Activated CD4-positive, alpha-beta T cell treated with anti-CD3 and anti-CD28 coated beads, Interleukin-2, amount 10 ng/mL, durations not matched to agents 24 days and 14 days (primary cell): ENCODE data around the gene CTSC. TPM values are rescaled to one million over a fixed set of nuclear protein-coding genes. Genes with fewer than 3 reads are reported as not detected.

Experiments used
- DNase-seq: peaks from one replicate; pipeline ENCODE4 v3.0.0; 2022
- H3K27ac Mint-ChIP-seq: one replicate; pipeline ENCODE4 v1.8.0; 2022; ENCODE audit warnings: mild to moderate bottlenecking, mixed read lengths
- H3K27me3 Mint-ChIP-seq: one replicate; pipeline ENCODE4 v1.8.0; 2022; ENCODE audit warnings: mixed read lengths
- H3K36me3 Mint-ChIP-seq: one replicate; pipeline ENCODE4 v1.8.0; 2022; ENCODE audit warnings: low read depth, mild to moderate bottlenecking, mixed read lengths
- H3K4me1 Mint-ChIP-seq: one replicate; pipeline ENCODE4 v1.8.0; 2021; ENCODE audit warnings: mixed read lengths
- H3K4me3 Mint-ChIP-seq: one replicate; pipeline ENCODE4 v1.8.0; 2022; ENCODE audit warnings: mild to moderate bottlenecking, moderate library complexity, mixed read lengths
- H3K9me3 Mint-ChIP-seq: one replicate; pipeline ENCODE4 v1.8.0; 2021; ENCODE audit warnings: mixed read lengths
- intact Hi-C: fragments of 100-400 bp; cut with micrococcal nuclease; formaldehyde crosslinking; loops from one replicate; pipeline ENCODE4 v1.15.1; 2023
- total RNA-seq: library from RNA; stranded (reverse); gene quantifications from 2 replicates; pipeline ENCODE4 v1.2.3, GENCODE V29; 2022

The CTSC gene
- total RNA-seq, 1 donor from 2014 or later = 71.8 TPM

DNA sequence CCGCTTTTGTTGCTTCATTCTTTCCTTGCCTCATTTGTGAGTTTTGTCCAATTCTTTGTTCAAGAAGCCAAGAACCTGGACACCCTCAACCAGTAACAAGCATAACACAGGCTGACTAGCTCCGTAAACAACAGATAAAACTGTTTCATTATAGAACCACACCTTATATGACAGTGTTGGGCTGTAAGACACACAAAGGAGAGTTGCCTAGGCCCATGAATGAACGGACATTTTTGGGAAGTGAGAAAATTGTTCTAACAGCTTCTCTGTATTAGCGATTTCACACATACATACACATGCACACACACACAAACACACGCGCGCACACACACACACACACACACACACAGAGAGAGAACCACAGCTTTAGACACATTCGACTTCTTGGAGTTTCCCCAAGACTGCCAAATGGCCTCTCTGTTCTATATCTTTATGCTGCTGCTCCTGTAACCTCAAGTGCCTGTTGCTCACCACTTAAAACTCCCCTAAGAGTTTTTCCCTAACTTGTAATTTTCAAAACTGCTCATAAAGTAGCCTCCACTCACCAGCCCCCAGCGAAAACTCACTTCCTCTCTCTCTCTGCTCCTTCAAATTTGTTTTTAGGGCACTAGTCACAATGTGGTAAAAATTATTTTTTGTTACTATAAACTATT is 35.9 kb downstream of the CTSC start:
- Mint-ChIP-seq H3K27me3 (no peaks in the 10 kb centered on the region), H3K9me3 (peaks cover 17% of the 10 kb centered on the region), H3K36me3 (peaks cover 86% of the 10 kb centered on the region), H3K27ac (peak overlapping the region; percentile 94), H3K4me1 (peaks cover 35% of the 10 kb centered on the region), H3K4me3 (peak overlapping the region; percentile 44)
- intact Hi-C loops = loop anchor here (1.0 to 5.0 kb wide), 3 partner anchors 36 to 236 kb away; partner anchors contain the start of gene CTSC
- peak; percentile 57 for DNase-seq

GRCh38 chr11:88300888-88301487 is 36.5 kb downstream of the CTSC start:
- Mint-ChIP-seq H3K9me3 (peaks cover 10% of the 10 kb centered on the region), H3K27me3 (no peaks in the 10 kb centered on the region), H3K4me1 (peaks cover 35% of the 10 kb centered on the region), H3K4me3 (peak overlapping the region; percentile 54), H3K27ac (peak overlapping the region; percentile 94), H3K36me3 (peaks cover 84% of the 10 kb centered on the region)
- no peak for DNase-seq
- intact Hi-C loops = loop anchor here (1.0 to 5.0 kb wide), 2 partner anchors 36 to 236 kb away; partner anchors contain the start of gene CTSC

DNA sequence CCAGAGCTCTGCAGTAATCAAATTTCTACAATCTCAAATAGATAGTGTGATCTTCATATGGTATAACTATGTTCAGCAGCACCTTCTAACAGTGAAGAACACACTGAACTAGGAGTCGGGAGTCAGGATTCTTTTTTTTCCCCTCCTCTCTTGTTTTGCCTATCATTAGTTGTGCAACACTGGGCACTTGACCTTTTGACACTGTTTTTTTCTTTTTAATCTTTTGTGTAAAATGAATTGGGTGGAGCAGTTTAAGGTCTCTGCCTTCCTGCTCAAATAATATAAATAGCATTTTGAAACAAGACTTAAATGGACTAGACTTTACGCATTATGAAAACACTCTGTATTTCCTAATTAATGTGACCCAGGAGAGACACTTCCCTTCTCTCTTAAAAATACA is 39.7 kb downstream of the CTSC start:
- intact Hi-C loops = no loop called here
- H3K27me3 Mint-ChIP-seq = no peaks in the 10 kb centered on the region
- H3K4me1 Mint-ChIP-seq = peaks cover 27% of the 10 kb centered on the region
- no peak overlapping the region for H3K27ac Mint-ChIP-seq
- peaks cover 82% of the 10 kb centered on the region for H3K36me3 Mint-ChIP-seq
- H3K4me3 Mint-ChIP-seq = no peak overlapping the region
- DNase-seq = no peak
- peaks cover 7% of the 10 kb centered on the region for H3K9me3 Mint-ChIP-seq

DNA sequence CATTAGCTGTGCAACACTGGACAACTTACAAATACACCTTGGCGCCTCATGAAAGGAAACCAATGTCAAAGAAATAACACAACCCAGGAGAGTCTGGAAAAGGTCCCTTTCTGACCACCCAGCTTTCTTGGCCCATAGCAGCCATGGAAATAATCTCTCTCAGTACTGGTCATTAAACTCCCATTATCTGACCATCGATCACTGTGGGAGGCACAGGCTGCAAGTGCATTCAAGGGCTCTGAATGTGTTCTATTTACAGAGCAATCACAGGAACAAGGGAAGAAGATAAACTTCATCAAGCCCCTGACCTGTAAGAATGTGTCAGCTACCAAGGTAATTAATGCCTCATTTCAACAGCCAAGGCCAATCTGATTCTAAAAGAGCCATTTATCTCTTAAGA is 40.1 kb downstream of the CTSC start:
- Mint-ChIP-seq H3K36me3 (peaks cover 83% of the 10 kb centered on the region), H3K4me1 (peaks cover 23% of the 10 kb centered on the region), H3K27me3 (no peaks in the 10 kb centered on the region), H3K9me3 (peaks cover 7% of the 10 kb centered on the region), H3K4me3 (no peak overlapping the region), H3K27ac (no peak overlapping the region)
- DNase-seq = no peak
- intact Hi-C loops = no loop called here

DNA sequence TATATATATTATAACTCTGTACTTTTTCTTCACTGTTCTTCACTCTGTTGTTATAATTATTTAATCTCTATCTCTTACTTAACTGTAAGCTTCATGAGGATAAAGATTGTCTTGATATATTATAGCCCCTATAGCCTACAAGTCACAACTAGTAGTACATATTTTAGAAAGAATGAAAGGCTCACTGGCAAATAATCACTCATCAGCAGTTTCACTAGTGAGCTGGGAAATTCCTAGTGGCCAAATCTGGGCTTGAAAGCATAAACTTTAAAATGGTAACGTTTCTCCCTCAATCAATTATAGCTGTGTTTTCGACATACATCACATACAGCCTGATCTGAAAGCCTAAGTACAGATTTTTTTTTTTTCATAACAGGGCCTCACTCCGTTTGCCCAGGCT is 42.5 kb downstream of the CTSC start:
- no peaks in the 10 kb centered on the region for H3K9me3 Mint-ChIP-seq
- no peak overlapping the region for H3K4me3 Mint-ChIP-seq
- DNase-seq = no peak
- intact Hi-C loops = no loop called here
- H3K27me3 Mint-ChIP-seq = no peaks in the 10 kb centered on the region
- no peak overlapping the region for H3K27ac Mint-ChIP-seq
- H3K36me3 Mint-ChIP-seq = peaks cover 83% of the 10 kb centered on the region
- peaks cover 6% of the 10 kb centered on the region for H3K4me1 Mint-ChIP-seq

DNA sequence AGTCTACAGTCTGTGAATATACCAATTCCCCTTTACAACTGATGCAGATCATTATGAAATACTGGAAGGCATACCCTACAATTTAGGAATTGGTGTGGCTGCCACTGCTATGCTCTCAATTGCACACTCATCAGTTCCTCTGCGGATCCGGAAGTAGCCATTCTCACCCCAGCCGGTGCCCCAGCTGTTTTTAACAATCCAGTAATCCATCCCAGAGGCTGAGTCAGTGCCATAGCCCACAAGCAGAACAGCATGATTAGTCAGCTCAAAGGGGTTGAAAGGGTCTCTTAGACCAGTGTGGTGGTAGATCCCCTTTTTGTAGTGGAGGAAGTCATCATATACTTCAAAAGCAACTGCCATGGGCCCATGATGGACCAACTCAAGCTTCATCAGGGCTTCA is 43.6 kb downstream of the CTSC start:
- no peak for DNase-seq
- H3K36me3 Mint-ChIP-seq = peaks cover 80% of the 10 kb centered on the region
- peaks cover under 1% of the 10 kb centered on the region for H3K9me3 Mint-ChIP-seq
- no peak overlapping the region for H3K4me3 Mint-ChIP-seq
- intact Hi-C loops = no loop called here
- H3K27ac Mint-ChIP-seq = no peak overlapping the region
- peaks cover 6% of the 10 kb centered on the region for H3K4me1 Mint-ChIP-seq
- H3K27me3 Mint-ChIP-seq = no peaks in the 10 kb centered on the region

GRCh38 chr11:88292171-88292843 is 45.2 kb downstream of the CTSC start:
- Mint-ChIP-seq H3K27me3 (no peaks in the 10 kb centered on the region), H3K4me3 (no peak overlapping the region), H3K9me3 (peaks cover 10% of the 10 kb centered on the region), H3K36me3 (peaks cover 83% of the 10 kb centered on the region), H3K4me1 (peaks cover 6% of the 10 kb centered on the region), H3K27ac (no peak overlapping the region)
- intact Hi-C loops = no loop called here
- no peak for DNase-seq

GRCh38 chr11:88288560-88288959 is 49.0 kb downstream of the CTSC start:
- no peaks in the 10 kb centered on the region for H3K4me1 Mint-ChIP-seq
- DNase-seq = no peak
- no peak overlapping the region for H3K27ac Mint-ChIP-seq
- H3K36me3 Mint-ChIP-seq = peaks cover 57% of the 10 kb centered on the region
- H3K9me3 Mint-ChIP-seq = peaks cover 10% of the 10 kb centered on the region
- intact Hi-C loops = loop anchor here (10.0 kb wide), 1 partner anchor 184 kb away; no protein-coding TSS in a partner anchor
- H3K27me3 Mint-ChIP-seq = no peaks in the 10 kb centered on the region
- no peak overlapping the region for H3K4me3 Mint-ChIP-seq

DNA sequence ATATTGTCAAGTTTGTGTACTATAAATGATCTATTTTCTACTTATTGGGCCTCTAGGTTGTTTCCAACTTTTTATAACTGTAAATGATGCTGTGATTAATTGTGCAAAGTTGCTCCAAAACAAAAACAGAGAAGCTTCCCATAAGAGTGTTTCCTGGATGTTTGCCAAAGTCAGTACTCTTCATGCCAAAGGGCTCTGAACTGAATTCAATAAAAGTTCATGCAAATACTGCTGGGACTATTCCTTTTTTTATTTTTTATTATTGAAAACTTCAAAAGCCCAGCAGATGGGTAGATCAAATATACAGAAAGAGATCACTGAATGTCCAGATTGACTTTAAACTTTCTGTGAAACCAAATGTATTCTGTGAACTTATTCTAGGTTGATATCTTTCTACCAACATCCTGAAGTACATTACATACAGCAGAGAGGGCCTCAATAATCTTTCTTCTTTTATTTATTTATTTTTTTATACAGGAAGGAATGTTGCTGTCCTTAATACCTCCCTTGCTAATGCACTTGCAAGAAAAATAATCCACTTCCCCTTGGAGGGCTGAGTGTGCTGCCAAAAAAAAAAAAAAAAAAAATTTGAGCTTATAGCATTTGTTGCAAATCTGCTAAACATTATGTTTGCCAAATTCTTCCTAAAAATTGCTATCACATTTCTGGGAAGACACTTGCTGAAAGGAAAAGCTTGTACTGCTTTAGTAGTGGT is 53.0 kb downstream of the CTSC start:
- peaks cover 10% of the 10 kb centered on the region for H3K9me3 Mint-ChIP-seq
- no peak overlapping the region for H3K27ac Mint-ChIP-seq

DNA sequence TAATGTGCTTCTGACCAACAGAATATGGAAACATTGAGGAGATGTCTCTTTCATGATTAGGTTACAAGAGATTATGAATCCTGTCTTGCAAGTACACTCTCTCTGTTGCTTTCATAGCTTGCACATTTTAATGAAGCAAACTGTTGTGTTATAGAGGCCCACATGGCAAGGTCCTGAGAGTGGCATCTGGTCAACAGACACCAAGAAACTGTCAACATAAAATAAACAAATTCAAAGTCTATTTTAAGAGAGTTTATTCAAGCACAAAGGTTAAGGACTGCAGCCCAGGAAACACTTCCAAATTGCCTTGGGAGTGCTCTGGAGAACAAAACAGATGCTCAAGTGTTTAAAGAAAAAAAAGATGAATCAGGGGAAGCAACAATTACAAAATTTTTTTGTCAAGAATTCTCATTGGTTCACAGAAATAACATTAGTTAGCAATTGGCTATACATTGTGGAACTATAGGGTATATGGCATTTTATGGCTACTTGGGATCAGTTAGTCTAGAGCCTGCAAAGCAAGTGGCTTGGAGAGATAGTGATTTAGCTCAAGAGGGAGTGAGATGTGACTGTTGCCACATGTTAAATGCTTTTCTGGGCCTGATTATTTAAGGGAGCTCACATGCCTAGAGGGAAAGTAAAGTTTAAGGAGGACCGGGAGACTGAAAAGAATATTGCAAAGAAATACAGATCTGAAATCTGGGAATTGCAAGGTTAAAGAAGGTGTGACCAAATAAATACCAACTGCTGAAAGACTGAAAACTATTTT is 54.6 kb downstream of the CTSC start:
- Mint-ChIP-seq H3K27ac (no peak overlapping the region), H3K4me3 (no peak overlapping the region), H3K9me3 (peaks cover under 1% of the 10 kb centered on the region), H3K36me3 (peaks cover 27% of the 10 kb centered on the region), H3K27me3 (no peaks in the 10 kb centered on the region), H3K4me1 (no peaks in the 10 kb centered on the region)
- intact Hi-C loops = loop anchor here (10.0 kb wide), 1 partner anchor 178 kb away; no protein-coding TSS in a partner anchor
- DNase-seq = no peak

More for the DNA sequence above, 53.0 kb downstream of the CTSC start:
- H3K27me3 Mint-ChIP-seq = no peaks in the 10 kb centered on the region
- intact Hi-C loops = loop anchor here (10.0 kb wide), 1 partner anchor 180 kb away; no protein-coding TSS in a partner anchor
- no peaks in the 10 kb centered on the region for H3K4me1 Mint-ChIP-seq
- no peak overlapping the region for H3K4me3 Mint-ChIP-seq
- peaks cover 34% of the 10 kb centered on the region for H3K36me3 Mint-ChIP-seq
- DNase-seq = no peak

- no peak overlapping the region for H3K4me3 Mint-ChIP-seq
- no peak overlapping the region for H3K27ac Mint-ChIP-seq
- DNase-seq = no peak
- intact Hi-C loops = loop anchor here (10.0 kb wide), 1 partner anchor 177 kb away; no protein-coding TSS in a partner anchor
- no peaks in the 10 kb centered on the region for H3K4me1 Mint-ChIP-seq
- no peaks in the 10 kb centered on the region for H3K27me3 Mint-ChIP-seq
- peaks cover 23% of the 10 kb centered on the region for H3K36me3 Mint-ChIP-seq
- H3K9me3 Mint-ChIP-seq = no peaks in the 10 kb centered on the region
Observed at GRCh38 chr11:88281317-88281712, 56.2 kb downstream of the CTSC start.

DNA sequence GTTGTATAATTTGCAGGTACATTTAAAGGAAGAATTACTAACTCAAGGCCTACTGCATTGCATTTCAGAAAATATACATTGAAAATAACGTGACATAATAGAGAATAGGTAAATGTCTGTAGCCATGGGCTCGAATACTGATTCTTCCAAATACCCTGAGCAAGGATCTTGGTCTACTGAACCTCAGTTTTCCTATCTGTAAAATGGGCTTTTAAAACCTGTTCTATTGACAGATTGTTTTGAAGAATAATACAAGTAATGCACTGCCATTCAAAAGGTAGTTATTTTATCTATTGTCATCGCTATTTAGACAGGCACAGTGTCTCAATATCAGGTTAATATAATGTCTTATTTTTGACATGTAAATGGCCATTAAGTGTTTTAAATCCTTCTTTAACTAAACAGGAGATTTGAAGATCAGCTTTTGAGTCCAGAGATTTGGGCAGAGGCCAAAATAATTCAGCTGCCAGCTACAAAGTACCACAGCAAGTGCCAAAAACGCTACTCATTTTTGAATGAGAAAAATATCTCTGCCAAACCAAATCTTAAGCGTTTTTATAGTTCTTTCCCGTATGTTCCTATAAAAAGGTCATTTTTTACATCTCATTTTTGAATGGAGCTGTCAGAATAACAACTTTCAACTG is 56.7 kb downstream of the CTSC start:
- intact Hi-C loops = loop anchor here (10.0 kb wide), 1 partner anchor 176 kb away; no protein-coding TSS in a partner anchor
- no peaks in the 10 kb centered on the region for H3K4me1 Mint-ChIP-seq
- H3K4me3 Mint-ChIP-seq = no peak overlapping the region
- H3K9me3 Mint-ChIP-seq = no peaks in the 10 kb centered on the region
- no peak overlapping the region for H3K27ac Mint-ChIP-seq
- H3K36me3 Mint-ChIP-seq = peaks cover 23% of the 10 kb centered on the region
- DNase-seq = no peak
- H3K27me3 Mint-ChIP-seq = no peaks in the 10 kb centered on the region
